H1 (cell line): ENCODE measurements around the gene NOC2L. TPM values are rescaled to one million over a fixed set of nuclear protein-coding genes. Genes with fewer than 3 reads are reported as not detected.
A peak's percentile ranks its signal among the peaks of the same experiment; 100 is the strongest.

Source experiments
- CTCF ChIA-PET: fragments of 300-600 bp; sonication (Branson Sonifier 250); formaldehyde crosslinking; loops from one replicate; lab custom pipeline; 2021; ENCODE audit not compliant: partially characterized antibody; lab: Charles Lee
- POLR2A ChIA-PET: fragments of 300-600 bp; sonication (Branson Sonifier 250); formaldehyde crosslinking; loops from one replicate; lab custom pipeline; 2021; ENCODE audit warnings: inconsistent platforms; ENCODE audit not compliant: partially characterized antibody; lab: Charles Lee
- DNase-seq, 2 experiments: peaks; one replicate each; pipeline versions ENCODE4 v3.0.0 to v3.0.0-alpha.2; 2010 to 2022; ENCODE audit warnings: low spot score in 2 of 2, low read depth in 1 of 2, mixed read lengths in 1 of 2
- FAIRE-seq: peaks from 2 replicates; lab custom pipeline; 2011; peaks lifted over from hg19 to GRCh38; lab: Jason Lieb, UNC
- H2AFZ ChIP-seq: 2 replicates; pipeline ENCODE4 v1.8.1; 2012; ENCODE audit warnings: low read length, inconsistent platforms
- H2AK5ac ChIP-seq: 2 replicates; pipeline ENCODE4 v1.6.1; 2013; ENCODE audit warnings: low read depth, low read length
- H2BK120ac ChIP-seq: replicated peaks from 2 replicates; pipeline ENCODE3; 2013; ENCODE audit warnings: low read depth, low read length, inconsistent platforms
- H2BK12ac ChIP-seq: 2 replicates; pipeline ENCODE4 v1.6.1; 2013; ENCODE audit warnings: low read depth, low read length
- H2BK15ac ChIP-seq: 2 replicates; pipeline ENCODE4 v1.6.1; 2013; ENCODE audit warnings: low read length
- H2BK20ac ChIP-seq: 2 replicates; pipeline ENCODE4 v1.6.1; 2013; ENCODE audit warnings: low read length
- H2BK5ac ChIP-seq: 2 replicates; pipeline ENCODE4 v1.6.1; 2013; ENCODE audit warnings: low read depth, low read length
- H3K14ac ChIP-seq: 2 replicates; pipeline ENCODE4 v1.6.1; 2013; ENCODE audit warnings: inconsistent platforms; ENCODE audit not compliant: insufficient read length
- H3K18ac ChIP-seq: 2 replicates; pipeline ENCODE4 v1.6.1; 2013; ENCODE audit warnings: low read length; ENCODE audit errors: extremely low read depth
- H3K23ac ChIP-seq: 2 replicates; pipeline ENCODE4 v1.6.1; 2013; ENCODE audit warnings: inconsistent platforms; ENCODE audit not compliant: insufficient read length
- H3K23me2 ChIP-seq: 2 replicates; pipeline ENCODE4 v1.6.1; 2013; ENCODE audit warnings: low read depth, low read length
- H3K27ac ChIP-seq: 2 replicates; pipeline ENCODE4 v1.6.1; 2011; ENCODE audit warnings: low read depth, low read length, inconsistent platforms
- H3K27me3 ChIP-seq, 4 experiments: replicated peaks in 1 of 4; 1 replicate in 1 of 4; 2 replicates in 3 of 4; pipeline versions ENCODE4 v1.6.1 to v1.8.1; 2011 to 2013; ENCODE audit warnings: low read length in 3 of 4, mild to moderate bottlenecking in 3 of 4, inconsistent platforms in 2 of 4, mixed read lengths in 2 of 4, moderate library complexity in 1 of 4; ENCODE audit not compliant: control insufficient read depth in 3 of 4, insufficient read depth in 3 of 4; ENCODE audit errors: extremely low read depth in 1 of 4
- H3K36me3 ChIP-seq, 4 experiments: 2 replicates each; pipeline versions ENCODE4 v1.6.1 to v1.8.1; 2011 to 2013; ENCODE audit warnings: mild to moderate bottlenecking in 4 of 4, low read length in 3 of 4, moderate library complexity in 2 of 4, control low read depth in 1 of 4, inconsistent platforms in 1 of 4; ENCODE audit not compliant: insufficient read depth in 4 of 4, control insufficient read depth in 2 of 4
- H3K4ac ChIP-seq: replicated peaks from 2 replicates; pipeline ENCODE3; 2013; ENCODE audit warnings: low read length, low read depth, mixed read lengths, inconsistent platforms; ENCODE audit not compliant: insufficient read length
- H3K4me1 ChIP-seq, 4 experiments: replicated peaks in 1 of 4; 1 replicate in 1 of 4; 2 replicates in 3 of 4; pipeline versions ENCODE4 v1.6.1 to v1.8.1; 2011 to 2013; ENCODE audit warnings: low read length in 3 of 4, inconsistent platforms in 2 of 4, mixed read lengths in 1 of 4; ENCODE audit not compliant: insufficient read depth in 4 of 4, control insufficient read depth in 3 of 4
- H3K4me2 ChIP-seq, 2 experiments: 2 replicates each; pipeline versions ENCODE4 v1.6.1 to v1.8.1; 2011 to 2013; ENCODE audit warnings: low read depth in 2 of 2, low read length in 2 of 2, control low read depth in 1 of 2, inconsistent platforms in 1 of 2, mild to moderate bottlenecking in 1 of 2; ENCODE audit not compliant: insufficient read depth in 1 of 2
- H3K4me3 ChIP-seq, 4 experiments: fragments of 200-600, 300-600 bp in 1 of 4; sonication (generic), shearing (Covaris generic), sonication (Bioruptor Twin) in 1 of 4; 2 replicates each; pipeline versions ENCODE4 v1.5.1 to v1.8.1; 2011 to 2016; ENCODE audit warnings: low read length in 4 of 4, low read depth in 3 of 4, control low read depth in 2 of 4, inconsistent platforms in 2 of 4, mild to moderate bottlenecking in 2 of 4, mixed read lengths in 1 of 4, moderate library complexity in 1 of 4; ENCODE audit not compliant: insufficient read depth in 2 of 4; ENCODE audit errors: extremely low read depth in 1 of 4
- H3K56ac ChIP-seq: replicated peaks from 2 replicates; pipeline ENCODE3; 2013; ENCODE audit warnings: low read depth, mild to moderate bottlenecking, mixed read lengths, low read length, inconsistent platforms; ENCODE audit not compliant: insufficient read length
- H3K79me1 ChIP-seq: 2 replicates; pipeline ENCODE4 v1.6.1; 2013; ENCODE audit warnings: low read depth, low read length, control low read depth
- H3K79me2 ChIP-seq, 2 experiments: 2 replicates each; pipeline versions ENCODE4 v1.6.1 to v1.8.1; 2012 to 2013; ENCODE audit warnings: low read length in 2 of 2, mild to moderate bottlenecking in 2 of 2, inconsistent platforms in 1 of 2; ENCODE audit not compliant: insufficient read depth in 2 of 2, control insufficient read depth in 1 of 2
- H3K9ac ChIP-seq, 4 experiments: replicated peaks in 1 of 4; 1 replicate in 1 of 4; 2 replicates in 3 of 4; pipeline versions ENCODE4 v1.6.1 to v1.8.1; 2011 to 2013; ENCODE audit warnings: low read depth in 3 of 4, low read length in 3 of 4, control low read depth in 2 of 4, mild to moderate bottlenecking in 2 of 4, moderate library complexity in 2 of 4, inconsistent platforms in 1 of 4; ENCODE audit errors: extremely low read depth in 1 of 4
- H3K9me3 ChIP-seq, 2 experiments: 2 replicates each; pipeline versions ENCODE4 v1.6.1 to v1.8.1; 2012 to 2013; ENCODE audit warnings: mild to moderate bottlenecking in 2 of 2, moderate library complexity in 2 of 2, control low read depth in 1 of 2, inconsistent platforms in 1 of 2, low read depth in 1 of 2, low read length in 1 of 2, mixed read lengths in 1 of 2; ENCODE audit not compliant: insufficient read depth in 2 of 2
- H4K20me1 ChIP-seq, 2 experiments: replicated peaks in 1 of 2; 2 replicates each; pipeline versions ENCODE3 to v1.8.1; 2011 to 2013; ENCODE audit warnings: inconsistent platforms in 2 of 2, low read length in 2 of 2, mild to moderate bottlenecking in 1 of 2; ENCODE audit not compliant: insufficient read depth in 2 of 2, control insufficient read depth in 1 of 2
- H4K5ac ChIP-seq: 2 replicates; pipeline ENCODE4 v1.6.1; 2013; ENCODE audit warnings: low read length, low read depth, mixed read lengths, inconsistent platforms; ENCODE audit not compliant: insufficient read length
- H4K8ac ChIP-seq: 2 replicates; pipeline ENCODE4 v1.8.0; 2013; ENCODE audit warnings: mild to moderate bottlenecking, moderate library complexity, low read length, inconsistent platforms; ENCODE audit not compliant: insufficient read depth; ENCODE audit errors: extremely low read depth
- H4K91ac ChIP-seq: replicated peaks from 2 replicates; pipeline ENCODE3; 2013; ENCODE audit warnings: low read length, mixed read lengths, inconsistent platforms; ENCODE audit not compliant: insufficient read length
- EZH2 ChIP-seq: fragments of 200-600 bp; sonication (generic); IDR thresholded peaks from 2 replicates; pipeline ENCODE4 v1.7.1; 2012; ENCODE audit warnings: low read depth, mild to moderate bottlenecking, moderate library complexity, low read length, inconsistent platforms; ENCODE audit not compliant: severe bottlenecking
- SAP30 ChIP-seq: fragments of 300-600 bp; sonication (generic); IDR thresholded peaks from 2 replicates; pipeline ENCODE4 v1.7.1; 2012; ENCODE audit warnings: low read length, moderate library complexity, mild to moderate bottlenecking, inconsistent platforms; ENCODE audit not compliant: insufficient read depth, insufficient replicate concordance
- WGBS, 2 experiments: shearing (Covaris generic) in 1 of 2; methylation state at CpG; one replicate each; pipeline versions ENCODE4 v1.1.6 to v1.1.7; 2013 to 2015; ENCODE audit warnings: low lambda C conversion rate in 2 of 2, mixed read lengths in 2 of 2, inconsistent platforms in 1 of 2, low coverage in 1 of 2, missing lambda C conversion rate in 1 of 2; ENCODE audit not compliant: insufficient replicate concordance in 2 of 2, insufficient coverage in 1 of 2, insufficient read length in 1 of 2; ENCODE audit errors: extremely low coverage in 1 of 2, missing lambda C conversion rate in 1 of 2; 5-methylcytosine and 5-hydroxymethylcytosine counted together
- polyA plus RNA-seq, 7 experiments: library from polyadenylated mRNA; depleted of rRNA in 3 of 7; stranded (reverse) in 5 of 7; unstranded in 2 of 7; fragments of >200 nt in 5 of 7; fragments of 200-250 nt in 2 of 7; gene quantifications; 1 replicate in 5 of 7; 2 replicates in 1 of 7; 4 replicates in 1 of 7; pipeline versions ENCODE4 v1.2.1 to v1.2.3, GENCODE V29; 2011 to 2013; ENCODE audit warnings: missing spikeins in 2 of 7, mixed read lengths in 2 of 7
- total RNA-seq: library from RNA; stranded (reverse); fragmentation: NEBNext Ultra II Directional; extraction: Animal tissue kit (Norgen Biotek cat#: 25700); gene quantifications from 2 replicates; pipeline ENCODE4 v1.2.1, GENCODE V29; 2021

Gene NOC2L
- total and polyA plus RNA-seq, 2 of the 8 experiments (the other 6 are each of a cell fraction or from before 2014, with no cell fraction given) = 74.7 to 130 TPM

DNA sequence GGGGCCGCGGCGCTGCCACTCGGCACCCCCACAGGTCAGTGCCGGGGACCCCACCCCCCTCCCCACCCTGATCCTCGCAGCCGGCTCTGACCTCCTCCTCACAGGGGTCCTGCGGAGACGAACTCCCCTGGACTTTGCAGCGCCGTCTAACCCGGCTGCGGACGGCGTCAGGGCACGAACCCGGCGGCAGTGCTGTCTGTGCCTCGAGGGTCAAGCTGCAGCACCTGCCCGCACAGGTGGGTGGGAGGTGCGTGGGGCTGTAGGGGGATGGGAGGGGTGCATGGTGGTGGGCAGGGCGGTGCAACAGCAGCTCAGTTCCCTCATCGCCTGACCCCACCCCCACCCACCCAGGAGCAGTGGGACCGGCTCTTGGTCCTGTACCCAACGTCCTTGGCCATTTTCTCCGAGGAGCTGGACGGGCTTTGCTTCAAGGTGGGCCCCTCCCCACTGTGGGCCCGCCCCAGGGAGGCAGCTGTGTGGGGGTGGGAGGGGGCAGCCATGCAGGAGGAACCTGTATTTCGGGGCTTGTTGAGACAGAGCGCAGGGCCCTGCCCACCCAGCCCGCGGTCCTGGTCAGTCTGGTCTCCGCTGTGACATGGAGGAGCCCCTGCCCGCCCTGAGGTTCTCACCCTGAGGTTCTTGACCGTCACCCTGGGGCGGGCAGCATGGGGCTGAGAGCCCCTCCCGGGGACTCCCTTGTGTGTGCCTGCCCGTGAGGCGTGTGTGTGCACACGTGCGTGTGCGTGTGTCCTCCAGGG, 12.1 kb upstream of the NOC2L start:
- Histone ChIP-seq H4K8ac (no peak overlapping the region), H4K5ac (no peak overlapping the region), H4K20me1 (peaks cover 0 to 20% of the 10 kb centered on the region in 2 experiments), H3K4me3 (peak overlapping the region in 1 of 4 experiments; percentile 50; a peak in 3 of 8 replicates), H3K27me3 (peaks cover 11 to 63% (median 48%) of the 10 kb centered on the region in 4 experiments), H3K9me3 (no peaks in the 10 kb centered on the region), H2BK12ac (0 out of 2 replicates have a peak overlapping the region, but pooled peaks have one; percentile 27), H2BK120ac (no peak overlapping the region), H2BK5ac (no peak overlapping the region), H3K36me3 (no peaks in the 10 kb centered on the region), H3K23me2 (peaks cover 10% of the 10 kb centered on the region; the same call in 1 of the 2 replicates), H3K56ac (no peak overlapping the region), H3K23ac (no peak overlapping the region), H2BK20ac (no peak overlapping the region), H3K79me2 (peaks cover 0 to 3% of the 10 kb centered on the region in 2 experiments; a peak in 1 of 4 replicates)
- TF ChIP-seq EZH2 (peak; percentile 2), SAP30 (no peak)
- TF ChIP-seq, all 59 proteins: peak for 1
- no peak for FAIRE-seq
- no peak overlapping the region for H4K91ac ChIP-seq
- H2AFZ ChIP-seq = no peak overlapping the region
- H3K4me1 ChIP-seq = peaks cover 0 to 14% (median 8%) of the 10 kb centered on the region in 4 experiments; a peak in 5 of 7 replicates
- no peak overlapping the region for H3K9ac ChIP-seq
- no peak overlapping the region for H3K14ac ChIP-seq
- DNase-seq = no peak
- 76% methylated on average over 5 of the region's 42 CpGs; no CpG with 5 or more reads in 1 of the 2 experiments for WGBS, 2 experiments
- H2BK15ac ChIP-seq = no peak overlapping the region
- H3K27ac ChIP-seq = no peak overlapping the region
- ChIA-PET POLR2A (interaction anchor here (0.8 to 1.4 kb wide), 6 partner anchors 9 to 63 kb away, joined by 3 to 5 read pairs (median 4); no protein-coding TSS in a partner anchor), CTCF (interaction anchor here (0.5 to 7.0 kb wide), 10 partner anchors 12 to 287 kb away, joined by 3 to 53 read pairs (median 3); partner anchors contain the start of gene PERM1)
- no peak overlapping the region for H3K18ac ChIP-seq
- H3K79me1 ChIP-seq = no peaks in the 10 kb centered on the region; the same call in 1 of the 2 replicates
- H3K4me2 ChIP-seq = peak overlapping the region; percentile 46 to 61; a peak in 3 of 4 replicates
- no peak overlapping the region for H3K4ac ChIP-seq
- no peak overlapping the region for H2AK5ac ChIP-seq
